Jurkat, Clone E6-1 (cell line): ENCODE measurements around the gene KIF2A.
A peak's percentile ranks its signal among the peaks of the same experiment; 100 is the strongest.

ENCODE experiments used
- DNase-seq: peaks from one replicate; pipeline ENCODE4 v3.0.0-alpha.2; 2011; ENCODE audit warnings: low read depth, low spot score
- H3K4me3 ChIP-seq: 2 replicates; pipeline ENCODE4 v1.5.1; 2011; ENCODE audit warnings: mild to moderate bottlenecking, low read length, control low read depth, moderate library complexity

Gene KIF2A

GRCh38 chr5:62317810-62318209, 11.8 kb downstream of the KIF2A start:
- H3K4me3 ChIP-seq = no peak overlapping the region
- no peak for DNase-seq

GRCh38 chr5:62322484-62322883, 16.5 kb downstream of the KIF2A start:
- no peak for DNase-seq
- H3K4me3 ChIP-seq = no peak overlapping the region

GRCh38 chr5:62326302-62326701, 20.3 kb downstream of the KIF2A start:
- DNase-seq = no peak
- H3K4me3 ChIP-seq = no peak overlapping the region

GRCh38 chr5:62326702-62327101, 20.7 kb downstream of the KIF2A start:
- H3K4me3 ChIP-seq = no peak overlapping the region
- DNase-seq = no peak

GRCh38 chr5:62327138-62328053, 21.4 kb downstream of the KIF2A start:
- no peak for DNase-seq

GRCh38 chr5:62328772-62329491, 22.9 kb downstream of the KIF2A start:
- no peak overlapping the region for H3K4me3 ChIP-seq
- DNase-seq = no peak

More at GRCh38 chr5:62327138-62328053, 21.4 kb downstream of the KIF2A start:
- H3K4me3 ChIP-seq = no peak overlapping the region

- H3K4me3 ChIP-seq = no peak overlapping the region
- no peak for DNase-seq
Observed at GRCh38 chr5:62330302-62330701, 24.3 kb downstream of the KIF2A start.

- no peak for DNase-seq
- no peak overlapping the region for H3K4me3 ChIP-seq
Observed at GRCh38 chr5:62331921-62332320, 25.9 kb downstream of the KIF2A start.

- DNase-seq = no peak
- H3K4me3 ChIP-seq = no peak overlapping the region
Observed at GRCh38 chr5:62333250-62333794, 27.3 kb downstream of the KIF2A start.

GRCh38 chr5:62334082-62334481, 28.1 kb downstream of the KIF2A start:
- H3K4me3 ChIP-seq = no peak overlapping the region
- DNase-seq = no peak

GRCh38 chr5:62340392-62340791, 34.4 kb downstream of the KIF2A start:
- no peak overlapping the region for H3K4me3 ChIP-seq
- DNase-seq = peak; percentile 48

GRCh38 chr5:62340979-62341378, 35.0 kb downstream of the KIF2A start:
- no peak for DNase-seq
- H3K4me3 ChIP-seq = no peak overlapping the region

GRCh38 chr5:62341783-62342475, 35.9 kb downstream of the KIF2A start:
- peak; percentile 40 for DNase-seq

GRCh38 chr5:62342476-62342837, 36.5 kb downstream of the KIF2A start:
- H3K4me3 ChIP-seq = no peak overlapping the region
- DNase-seq = no peak

More at GRCh38 chr5:62341783-62342475, 35.9 kb downstream of the KIF2A start:
- no peak overlapping the region for H3K4me3 ChIP-seq

- DNase-seq = no peak
- H3K4me3 ChIP-seq = no peak overlapping the region
Observed at GRCh38 chr5:62343428-62343827, 37.4 kb downstream of the KIF2A start.

GRCh38 chr5:62346748-62347147, 40.7 kb downstream of the KIF2A start:
- DNase-seq = no peak
- H3K4me3 ChIP-seq = no peak overlapping the region

GRCh38 chr5:62347928-62348327, 41.9 kb downstream of the KIF2A start:
- DNase-seq = no peak
- no peak overlapping the region for H3K4me3 ChIP-seq

GRCh38 chr5:62348723-62349481, 42.9 kb downstream of the KIF2A start:
- H3K4me3 ChIP-seq = no peak overlapping the region
- no peak for DNase-seq
